HTR-8/SVneo (cell line): Measurements from ENCODE around the gene ALG11.

Experiments used
- DNase-seq: peaks from one replicate; pipeline ENCODE4 v3.0.0; 2011; ENCODE audit warnings: low spot score, mixed read lengths; ENCODE audit not compliant: insufficient read length
- FAIRE-seq: peaks from 2 replicates; lab custom pipeline; 2011; peaks lifted over from hg19 to GRCh38; lab: Jason Lieb, UNC

The ALG11 gene

GRCh38 chr13:51997186-51997585 lies 15.0 kb upstream of the ALG11 start:
- no peak for DNase-seq
- no peak for FAIRE-seq

- FAIRE-seq (no peak), DNase-seq (no peak)
These were observed 14.4 kb upstream of the ALG11 start for GRCh38 chr13:51997641-51998330.

- DNase-seq (no peak), FAIRE-seq (no peak)
These were observed 13.3 kb upstream of the ALG11 start for GRCh38 chr13:51998723-51999509.

GRCh38 chr13:51999510-51999911 lies 12.7 kb upstream of the ALG11 start:
- no peak for DNase-seq
- no peak for FAIRE-seq

- FAIRE-seq (no peak), DNase-seq (no peak)
These were observed 12.3 kb upstream of the ALG11 start for GRCh38 chr13:51999921-52000320.

- DNase-seq (peak; percentile 45), FAIRE-seq (no peak)
These were observed 11.0 kb upstream of the ALG11 start for GRCh38 chr13:52001120-52001731.

GRCh38 chr13:52002361-52002760 lies 9.8 kb upstream of the ALG11 start:
- DNase-seq, result no peak
- FAIRE-seq, result no peak

GRCh38 chr13:52003541-52003940 lies 8.7 kb upstream of the ALG11 start:
- DNase-seq, result no peak
- FAIRE-seq, result no peak

GRCh38 chr13:52004511-52005170 lies 7.6 kb upstream of the ALG11 start:
- no peak for DNase-seq
- FAIRE-seq, result no peak

GRCh38 chr13:52005841-52006522 lies 6.2 kb upstream of the ALG11 start:
- FAIRE-seq, result no peak
- no peak for DNase-seq

GRCh38 chr13:52006523-52007245 lies 5.5 kb upstream of the ALG11 start:
- FAIRE-seq (no peak), DNase-seq (no peak)

GRCh38 chr13:52009946-52010345 lies 2.3 kb upstream of the ALG11 start:
- DNase-seq, result no peak
- FAIRE-seq, result no peak

- no peak for FAIRE-seq
These were observed 1.1 kb upstream of the ALG11 start, which contains the start of gene ATP7B for GRCh38 chr13:52010890-52011631. Gene ATP7B (minus strand): TSS chr13:52011450. CDS start chr13:52011337, 113 bp downstream.

GRCh38 chr13:52012512-52012836 lies 276 bp downstream of the ALG11 start:
- FAIRE-seq (no peak), DNase-seq (no peak)

More at GRCh38 chr13:52010890-52011631, 1.1 kb upstream of the ALG11 start, which contains the start of gene ATP7B:
- DNase-seq, result peak; percentile 20

- no peak for FAIRE-seq
- DNase-seq, result no peak
These were observed 4.1 kb downstream of the ALG11 start for GRCh38 chr13:52016296-52016695.

- no peak for FAIRE-seq
- no peak for DNase-seq
These were observed 8.0 kb downstream of the ALG11 start for GRCh38 chr13:52020191-52020590.

GRCh38 chr13:52022356-52022755 lies 10.2 kb downstream of the ALG11 start:
- DNase-seq (no peak), FAIRE-seq (no peak)

GRCh38 chr13:52024481-52024880 lies 12.3 kb downstream of the ALG11 start, which contains the start of gene UTP14C:
Gene UTP14C (plus strand): TSS chr13:52024691. CDS start chr13:52028805, 4,114 bp downstream.
- FAIRE-seq, result no peak
- no peak for DNase-seq
